ENCODE data around the gene LTBP4.
A peak's percentile ranks its signal among the peaks of the same experiment; 100 is the strongest.

Gene LTBP4

DNA sequence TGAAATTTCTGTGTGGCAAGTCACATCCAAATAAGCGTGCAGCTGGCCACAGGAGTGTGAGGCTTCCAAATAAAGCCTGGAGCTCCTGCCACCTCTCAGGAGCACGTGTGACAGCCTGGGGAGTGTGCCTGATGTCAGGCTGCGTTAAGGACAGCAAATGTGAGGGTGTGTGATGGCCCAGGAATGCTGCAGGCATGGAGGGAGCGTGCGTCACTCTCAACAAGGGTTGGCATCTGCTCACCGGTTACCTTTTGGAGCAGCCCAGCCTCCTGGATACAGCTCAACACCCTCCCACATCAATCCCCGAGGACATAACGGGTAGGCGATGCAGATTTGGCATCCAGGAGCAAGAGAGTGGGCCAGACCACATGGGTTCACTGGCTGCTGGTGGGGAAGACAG, 70.2 kb downstream of the LTBP4 start:
- TF ChIP-seq TAF1 (IDR thresholded peaks at IDR 0.05; ENCODE audit: low read depth, low read length): no peak
- TF ChIP-seq POU2F2 (IDR thresholded peaks at IDR 0.05; ENCODE audit: low read depth, low read length): no peak
- no peak for TF ChIP-seq POLR2A (IDR thresholded peaks at IDR 0.05; ENCODE audit: low read depth, low read length)
- TF ChIP-seq PAX5 (IDR thresholded peaks at IDR 0.05; ENCODE audit: insufficient read depth, low read length, severe bottlenecking): no peak
- TF ChIP-seq SPI1 (IDR thresholded peaks at IDR 0.05; ENCODE audit: low read depth, low read length): no peak
- no peak for TF ChIP-seq POLR2AphosphoS5 (IDR thresholded peaks at IDR 0.05; ENCODE audit: low read depth, low read length)
- DNase-seq (ENCODE audit: insufficient read length, low spot score) (no peak), FAIRE-seq (no peak)

- no peak for DNase-seq (ENCODE audit: insufficient read length, low spot score)
- TF ChIP-seq POLR2A (IDR thresholded peaks at IDR 0.05; ENCODE audit: low read depth, low read length): no peak
- TF ChIP-seq PAX5 (IDR thresholded peaks at IDR 0.05; ENCODE audit: insufficient read depth, low read length, severe bottlenecking): no peak
- no peak for TF ChIP-seq SPI1 (IDR thresholded peaks at IDR 0.05; ENCODE audit: low read depth, low read length)
- TF ChIP-seq POLR2AphosphoS5 (IDR thresholded peaks at IDR 0.05; ENCODE audit: low read depth, low read length): no peak
- TF ChIP-seq POU2F2 (IDR thresholded peaks at IDR 0.05; ENCODE audit: low read depth, low read length): no peak
- no peak for TF ChIP-seq TAF1 (IDR thresholded peaks at IDR 0.05; ENCODE audit: low read depth, low read length)
- no peak for FAIRE-seq
Observed at GRCh38 chr19:40672038-40672437, 70.9 kb downstream of the LTBP4 start.

- peak; percentile 40 for FAIRE-seq
- no peak for TF ChIP-seq PAX5 (IDR thresholded peaks at IDR 0.05; ENCODE audit: insufficient read depth, low read length, severe bottlenecking)
- no peak for DNase-seq (ENCODE audit: insufficient read length, low spot score)
Observed at GRCh38 chr19:40672573-40673299, 71.6 kb downstream of the LTBP4 start.

DNA sequence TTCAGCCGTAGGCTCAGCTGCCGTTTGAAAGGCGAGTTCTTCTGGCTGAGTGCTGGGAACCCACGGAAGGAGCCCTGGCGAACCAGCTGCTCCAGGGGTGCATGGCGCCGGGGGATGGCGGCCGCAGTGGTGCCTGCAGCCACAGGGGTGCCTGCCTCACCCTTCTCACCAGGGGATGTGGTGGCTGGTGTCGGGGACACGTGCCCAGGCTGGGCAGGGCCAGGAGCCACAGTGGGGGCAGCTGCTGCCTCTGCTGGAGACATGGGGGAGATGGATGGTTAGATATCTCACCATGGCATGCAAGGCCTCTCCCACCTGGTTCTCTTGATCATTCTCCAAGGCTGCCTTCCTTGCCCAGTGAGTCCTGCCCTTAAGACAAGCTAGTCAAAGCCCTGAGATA, 72.2 kb downstream of the LTBP4 start:
- DNase-seq (ENCODE audit: insufficient read length, low spot score): no peak
- no peak for FAIRE-seq
- no peak for TF ChIP-seq PAX5 (IDR thresholded peaks at IDR 0.05; ENCODE audit: insufficient read depth, low read length, severe bottlenecking)
- no peak for TF ChIP-seq POLR2A (IDR thresholded peaks at IDR 0.05; ENCODE audit: low read depth, low read length)
- TF ChIP-seq TAF1 (IDR thresholded peaks at IDR 0.05; ENCODE audit: low read depth, low read length): no peak
- no peak for TF ChIP-seq SPI1 (IDR thresholded peaks at IDR 0.05; ENCODE audit: low read depth, low read length)
- no peak for TF ChIP-seq POU2F2 (IDR thresholded peaks at IDR 0.05; ENCODE audit: low read depth, low read length)
- TF ChIP-seq POLR2AphosphoS5 (IDR thresholded peaks at IDR 0.05; ENCODE audit: low read depth, low read length): no peak

- DNase-seq (ENCODE audit: insufficient read length, low spot score) (no peak), FAIRE-seq (no peak)
- no peak for TF ChIP-seq PAX5 (IDR thresholded peaks at IDR 0.05; ENCODE audit: insufficient read depth, low read length, severe bottlenecking)
- TF ChIP-seq POU2F2 (IDR thresholded peaks at IDR 0.05; ENCODE audit: low read depth, low read length): no peak
Observed at GRCh38 chr19:40674291-40674690, 73.1 kb downstream of the LTBP4 start.

DNA sequence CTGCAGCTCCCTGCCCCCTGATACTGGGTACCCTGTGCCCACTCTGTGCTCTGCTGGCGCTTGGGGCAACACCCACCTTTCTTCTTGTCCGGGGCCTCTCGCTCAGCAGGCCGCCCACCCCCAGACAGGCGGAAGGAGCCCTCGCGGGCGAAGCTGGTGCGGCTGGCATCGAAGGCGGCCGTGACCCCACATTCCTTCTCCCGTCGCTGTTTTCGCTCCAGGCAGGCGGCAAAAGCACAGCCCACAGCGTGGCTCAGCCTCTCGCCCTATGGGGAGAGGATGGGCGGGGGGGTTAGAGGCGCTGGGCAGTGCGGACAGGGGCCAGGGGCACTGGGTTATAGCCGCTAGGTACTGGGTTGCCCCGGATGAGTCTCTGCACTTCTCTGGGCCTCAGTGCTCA, 76.0 kb downstream of the LTBP4 start:
- no peak for FAIRE-seq
- DNase-seq (ENCODE audit: insufficient read length, low spot score): no peak
- TF ChIP-seq POU2F2 (IDR thresholded peaks at IDR 0.05; ENCODE audit: low read depth, low read length) (no peak), PAX5 (IDR thresholded peaks at IDR 0.05; ENCODE audit: insufficient read depth, low read length, severe bottlenecking) (no peak), POLR2A (IDR thresholded peaks at IDR 0.05; ENCODE audit: low read depth, low read length) (no peak), POLR2AphosphoS5 (IDR thresholded peaks at IDR 0.05; ENCODE audit: low read depth, low read length) (no peak), SPI1 (IDR thresholded peaks at IDR 0.05; ENCODE audit: low read depth, low read length) (no peak), TAF1 (IDR thresholded peaks at IDR 0.05; ENCODE audit: low read depth, low read length) (no peak)
